GM18951 (cell line): ENCODE measurements around the gene CAMKMT.

Experiments
- POLR2A ChIP-seq: IDR thresholded peaks from 4 replicates; pipeline ENCODE4 v1.6.1; 2011; ENCODE audit warnings: mild to moderate bottlenecking; ENCODE audit not compliant: insufficient read length, insufficient read depth; ENCODE audit errors: extremely low read depth
- in situ Hi-C: fragments of 300-500 bp; cut with MboI; formaldehyde crosslinking; loops from one replicate; pipeline ENCODE4 v1.12.0; 2022; ENCODE audit warnings: low sequenced_read_pairs, mixed read lengths, inconsistent platforms; ENCODE audit not compliant: unreplicated experiment

CAMKMT gene

GRCh38 chr2:44786045-44786816 is 424.5 kb downstream of the CAMKMT start:
- in situ Hi-C loops = no loop called here

GRCh38 chr2:44786817-44787214 is 425.1 kb downstream of the CAMKMT start:
- in situ Hi-C loops = no loop called here
- no peak for TF ChIP-seq POLR2A

More at GRCh38 chr2:44786045-44786816, 424.5 kb downstream of the CAMKMT start:
- TF ChIP-seq POLR2A = no peak

GRCh38 chr2:44787663-44788062 is 425.9 kb downstream of the CAMKMT start:
- TF ChIP-seq POLR2A = no peak
- in situ Hi-C loops = no loop called here

- TF ChIP-seq POLR2A = no peak
- in situ Hi-C loops = no loop called here
These were observed 427.7 kb downstream of the CAMKMT start for GRCh38 chr2:44789446-44789845.

- in situ Hi-C loops = no loop called here
- no peak for TF ChIP-seq POLR2A
These were observed 428.4 kb downstream of the CAMKMT start for GRCh38 chr2:44789971-44790721.

GRCh38 chr2:44793322-44793870 is 431.6 kb downstream of the CAMKMT start:
- in situ Hi-C loops = no loop called here
- no peak for TF ChIP-seq POLR2A

GRCh38 chr2:44796771-44797170 is 435.0 kb downstream of the CAMKMT start:
- TF ChIP-seq POLR2A = no peak
- in situ Hi-C loops = no loop called here

- in situ Hi-C loops = no loop called here
- TF ChIP-seq POLR2A = no peak
These were observed 436.5 kb downstream of the CAMKMT start for GRCh38 chr2:44798139-44798659.

- in situ Hi-C loops = no loop called here
These were observed 437.4 kb downstream of the CAMKMT start for GRCh38 chr2:44799105-44799504.

GRCh38 chr2:44799754-44800153 is 438.0 kb downstream of the CAMKMT start:
- no peak for TF ChIP-seq POLR2A
- in situ Hi-C loops = no loop called here

More at GRCh38 chr2:44799105-44799504, 437.4 kb downstream of the CAMKMT start:
- TF ChIP-seq POLR2A = no peak

- in situ Hi-C loops = no loop called here
- no peak for TF ChIP-seq POLR2A
These were observed 439.6 kb downstream of the CAMKMT start for GRCh38 chr2:44801289-44801840.

GRCh38 chr2:44801841-44802776 is 440.4 kb downstream of the CAMKMT start:
- in situ Hi-C loops = no loop called here

More at GRCh38 chr2:44801841-44802776, 440.4 kb downstream of the CAMKMT start:
- no peak for TF ChIP-seq POLR2A
